Activated CD4-positive, alpha-beta T cell treated with anti-CD3 and anti-CD28 coated beads for 36 hours (primary cell): ENCODE data around the gene AHNAK2. TPM values are rescaled to one million over a fixed set of nuclear protein-coding genes. Genes with fewer than 3 reads are reported as not detected.
"Not testable (repeated sequence)": the region's sequence is repeated elsewhere in the genome, so short reads cannot be mapped to it uniquely, and the experiment has no call there.

Source experiments
- ATAC-seq: fragments of 200-7000 bp; cut with Tn5 transposase; one replicate; pipeline ENCODE4 v1.10.0; 2021; ENCODE audit warnings: mild to moderate bottlenecking, moderate library complexity
- CTCF ChIA-PET: fragments of 350-600 bp; sonication (Branson Sonifier 250); formaldehyde crosslinking; loops from one replicate; lab custom pipeline; 2021; ENCODE audit warnings: antibody characterized with exemption; lab: Charles Lee
- POLR2A ChIA-PET: fragments of 350-600 bp; sonication (Branson Sonifier 250); formaldehyde crosslinking; loops from one replicate; lab custom pipeline; 2021; ENCODE audit warnings: antibody characterized with exemption, inconsistent platforms; lab: Charles Lee
- DNase-seq: peaks from one replicate; pipeline ENCODE4 v3.0.0-alpha.2; 2020
- H3K27ac Mint-ChIP-seq: one replicate; pipeline ENCODE4 v1.8.0; 2021; ENCODE audit warnings: mixed read lengths
- H3K27me3 Mint-ChIP-seq: one replicate; pipeline ENCODE4 v1.8.0; 2021; ENCODE audit warnings: mixed read lengths
- H3K36me3 Mint-ChIP-seq: one replicate; pipeline ENCODE4 v1.8.0; 2021; ENCODE audit warnings: low read depth, mixed read lengths
- H3K4me1 Mint-ChIP-seq: one replicate; pipeline ENCODE4 v1.8.0; 2021; ENCODE audit warnings: mixed read lengths
- H3K4me3 Mint-ChIP-seq: one replicate; pipeline ENCODE4 v1.8.0; 2021; ENCODE audit warnings: mild to moderate bottlenecking, moderate library complexity, mixed read lengths
- H3K9me3 Mint-ChIP-seq: one replicate; pipeline ENCODE4 v1.8.0; 2021; ENCODE audit warnings: low read depth, mixed read lengths
- intact Hi-C, 2 experiments: fragments of 100-400 bp; cut with DNase I in 1 of 2; cut with micrococcal nuclease in 1 of 2; formaldehyde crosslinking; loops; one replicate each; pipeline versions ENCODE4 v1.14.2 to v1.15.1; 2022 to 2024; cut with DNase I, micrococcal nuclease
- total RNA-seq, 2 experiments: library from RNA; stranded (reverse); gene quantifications; one replicate each; pipeline ENCODE4 v1.2.3, GENCODE V29; 2021

The AHNAK2 gene
- total RNA-seq, 2 experiments from 2014 or later = 0.07 to 0.11 TPM

DNA sequence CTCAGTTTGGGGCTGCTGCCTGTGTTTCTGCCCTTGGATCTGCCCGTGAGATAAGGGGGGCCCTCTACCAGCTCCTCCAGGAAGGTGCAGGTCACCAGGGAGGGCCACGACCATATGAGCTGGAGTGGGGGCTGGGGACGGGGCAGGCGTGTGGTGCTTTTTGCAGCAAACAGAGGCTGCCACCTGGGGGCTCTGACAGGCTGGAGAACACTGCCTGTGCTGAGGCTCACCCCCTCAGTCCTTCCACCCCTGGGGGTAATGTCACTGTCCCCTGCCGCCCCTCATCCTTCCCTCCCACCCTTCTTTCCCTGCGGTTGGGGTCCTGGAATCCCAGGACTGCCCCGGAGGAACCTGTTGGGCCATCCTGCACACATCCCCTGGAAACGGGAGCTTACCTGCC, 50.3 kb downstream of the AHNAK2 start:
- intact Hi-C loops = no loop called here
- ChIA-PET POLR2A (no interaction called here), CTCF (no interaction called here)
- Mint-ChIP-seq H3K27me3 (no peaks in the 10 kb centered on the region), H3K4me3 (no peak overlapping the region), H3K4me1 (peaks cover 2% of the 10 kb centered on the region), H3K27ac (no peak overlapping the region), H3K36me3 (no peaks in the 10 kb centered on the region), H3K9me3 (peaks cover 2% of the 10 kb centered on the region)
- DNase-seq = no peak
- ATAC-seq = no peak

DNA sequence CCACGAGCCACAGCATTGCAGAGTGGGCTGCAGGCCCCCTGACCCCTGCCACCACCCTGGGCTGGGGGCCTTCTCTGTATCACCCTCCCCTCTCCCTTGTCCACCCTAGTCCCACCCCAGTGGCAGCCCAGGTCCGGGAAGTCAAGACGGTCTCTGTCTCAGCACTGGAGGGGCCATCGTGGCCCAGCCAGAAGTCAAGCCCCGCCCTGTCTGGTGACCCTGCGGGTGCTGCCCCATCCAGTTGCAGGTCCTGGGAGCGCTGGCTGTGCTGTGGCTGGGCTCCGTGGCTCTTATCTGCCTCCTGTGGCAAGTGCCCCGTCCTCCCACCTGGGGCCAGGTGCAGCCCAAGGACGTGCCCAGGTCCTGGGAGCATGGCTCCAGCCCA, 50.8 kb downstream of the AHNAK2 start:
- H3K4me3 Mint-ChIP-seq = no peak overlapping the region
- CTCF ChIA-PET = no interaction called here
- POLR2A ChIA-PET = no interaction called here
- H3K27ac Mint-ChIP-seq = no peak overlapping the region
- no peaks in the 10 kb centered on the region for H3K27me3 Mint-ChIP-seq
- H3K9me3 Mint-ChIP-seq = peaks cover 2% of the 10 kb centered on the region
- intact Hi-C loops = no loop called here
- DNase-seq (no peak), ATAC-seq (no peak)
- H3K4me1 Mint-ChIP-seq = peaks cover 2% of the 10 kb centered on the region
- no peaks in the 10 kb centered on the region for H3K36me3 Mint-ChIP-seq

DNA sequence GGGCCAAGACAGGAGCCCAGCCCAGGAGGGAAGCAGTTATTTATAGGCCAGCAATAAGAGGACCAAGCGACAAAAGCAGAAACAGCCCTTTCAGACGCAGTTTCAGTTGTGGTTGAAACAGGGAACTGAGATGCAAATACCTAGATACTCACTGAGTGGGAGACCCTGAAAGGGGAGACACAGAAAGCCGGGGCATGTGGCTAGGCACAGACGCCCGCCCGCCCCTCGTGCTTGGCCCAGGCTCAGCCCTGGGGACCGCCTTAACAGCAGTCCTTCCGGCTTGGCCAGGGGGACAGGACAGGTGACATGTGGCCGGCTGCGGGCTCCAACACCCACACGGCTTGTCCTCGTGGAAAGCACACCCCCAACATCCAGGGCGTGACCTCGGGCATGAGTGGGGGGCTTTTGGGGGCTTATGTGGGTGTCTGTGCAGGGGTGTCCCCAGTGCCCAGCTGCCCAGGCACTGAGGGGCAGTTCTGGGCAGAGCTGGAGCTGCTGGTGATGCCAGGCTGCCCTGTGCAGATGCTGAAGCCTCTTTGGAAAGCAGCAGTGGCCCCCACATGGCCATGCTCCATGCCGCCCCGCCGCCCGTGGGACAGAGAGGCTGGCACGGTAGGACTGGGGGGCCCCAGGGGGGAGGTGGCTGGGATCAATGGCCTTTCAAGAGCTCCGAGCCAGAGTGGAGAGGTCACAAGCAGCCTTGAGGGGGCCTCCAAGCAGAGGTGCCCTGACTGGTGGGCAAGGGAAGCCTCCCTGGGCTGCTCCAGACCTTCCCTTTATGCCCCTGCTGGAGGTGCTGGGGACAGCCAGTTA, 51.3 kb downstream of the AHNAK2 start:
- no peaks in the 10 kb centered on the region for H3K36me3 Mint-ChIP-seq
- intact Hi-C loops = no loop called here
- H3K4me3 Mint-ChIP-seq = no peak overlapping the region
- ChIA-PET POLR2A (no interaction called here), CTCF (no interaction called here)
- peaks cover 2% of the 10 kb centered on the region for H3K9me3 Mint-ChIP-seq
- DNase-seq (no peak), ATAC-seq (peak; percentile 36)
- peaks cover 2% of the 10 kb centered on the region for H3K4me1 Mint-ChIP-seq
- H3K27me3 Mint-ChIP-seq = no peaks in the 10 kb centered on the region
- H3K27ac Mint-ChIP-seq = no peak overlapping the region

DNA sequence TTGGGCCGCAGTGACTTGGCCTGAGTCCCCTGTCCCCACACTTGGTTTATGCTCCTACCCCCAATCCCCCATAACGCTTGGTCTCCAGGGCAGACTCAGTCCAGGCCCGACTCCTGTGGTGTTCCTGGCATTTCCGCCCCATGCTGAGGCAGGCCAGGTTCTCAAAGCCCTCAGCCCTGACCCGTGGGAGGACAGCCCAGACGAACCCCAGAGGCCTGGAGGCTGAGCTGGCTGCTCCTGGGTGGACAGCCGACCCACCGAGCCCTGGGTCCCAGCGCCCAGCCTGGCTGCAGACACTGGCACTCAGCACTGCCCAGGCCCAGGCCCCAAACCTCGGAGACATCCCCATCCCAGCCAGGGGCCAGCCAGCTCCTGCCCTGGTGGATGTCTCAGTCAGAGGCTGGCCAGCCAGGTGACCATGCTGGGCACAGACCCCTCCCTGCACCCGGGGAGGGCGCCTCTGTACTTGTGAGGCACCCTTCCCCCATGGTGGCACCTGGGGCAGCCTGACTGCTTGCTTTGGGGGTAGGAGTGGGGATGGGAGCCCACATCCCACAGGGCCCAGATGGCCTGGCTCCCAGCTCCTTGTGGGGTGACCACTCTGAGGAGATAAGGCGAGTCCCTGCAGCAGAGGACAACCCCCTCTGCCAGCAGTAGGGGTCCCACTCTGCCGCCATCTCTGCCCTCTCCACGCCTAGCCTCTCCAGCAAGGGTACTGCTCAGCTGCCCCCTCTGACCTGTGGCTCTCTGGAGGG, 52.1 kb downstream of the AHNAK2 start:
- no peaks in the 10 kb centered on the region for H3K36me3 Mint-ChIP-seq
- CTCF ChIA-PET = no interaction called here

DNA sequence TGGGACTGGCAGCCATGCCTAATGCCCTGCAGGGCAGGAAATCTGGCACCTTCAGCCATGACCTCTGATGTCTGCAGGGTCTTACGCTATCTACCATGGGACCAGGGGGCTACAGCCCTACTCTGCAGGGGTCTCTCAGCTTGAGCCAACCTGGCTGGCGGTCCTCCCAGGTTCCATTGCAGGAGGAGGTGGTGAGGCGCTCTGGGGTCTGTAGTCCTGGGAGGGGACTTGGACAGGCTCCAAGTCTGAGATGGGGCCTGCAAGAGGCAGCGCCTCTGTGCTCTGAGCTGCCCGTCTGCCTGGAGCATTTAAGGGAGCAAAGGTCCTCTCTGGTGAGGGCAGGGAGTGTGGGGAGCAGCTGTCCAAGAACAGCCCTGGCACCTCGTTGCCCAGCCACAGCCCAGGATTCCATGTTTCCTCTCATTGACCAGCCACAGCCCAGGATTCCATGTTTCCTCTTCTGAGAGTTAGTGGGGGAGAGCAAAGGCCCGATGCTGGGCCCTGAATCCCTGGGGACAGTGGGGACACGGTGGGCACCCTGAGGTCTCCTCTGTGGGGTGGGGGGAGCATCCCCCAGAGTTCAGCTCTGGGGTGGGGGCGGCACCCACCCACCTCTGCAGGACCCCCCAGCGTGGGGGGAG, 52.8 kb downstream of the AHNAK2 start:
- no peaks in the 10 kb centered on the region for H3K36me3 Mint-ChIP-seq
- no peak overlapping the region for H3K4me3 Mint-ChIP-seq
- H3K27ac Mint-ChIP-seq = no peak overlapping the region
- intact Hi-C loops = no loop called here
- ChIA-PET POLR2A (no interaction called here), CTCF (no interaction called here)
- H3K4me1 Mint-ChIP-seq = peaks cover 2% of the 10 kb centered on the region
- peaks cover 2% of the 10 kb centered on the region for H3K9me3 Mint-ChIP-seq
- H3K27me3 Mint-ChIP-seq = no peaks in the 10 kb centered on the region
- DNase-seq (no peak), ATAC-seq (no peak)

More for the DNA sequence above, 52.1 kb downstream of the AHNAK2 start:
- Mint-ChIP-seq H3K4me1 (peaks cover 2% of the 10 kb centered on the region), H3K9me3 (peaks cover 2% of the 10 kb centered on the region), H3K27ac (no peak overlapping the region), H3K27me3 (no peaks in the 10 kb centered on the region), H3K4me3 (no peak overlapping the region)
- intact Hi-C loops = no loop called here
- DNase-seq = no peak
- POLR2A ChIA-PET = no interaction called here
- no peak for ATAC-seq

DNA sequence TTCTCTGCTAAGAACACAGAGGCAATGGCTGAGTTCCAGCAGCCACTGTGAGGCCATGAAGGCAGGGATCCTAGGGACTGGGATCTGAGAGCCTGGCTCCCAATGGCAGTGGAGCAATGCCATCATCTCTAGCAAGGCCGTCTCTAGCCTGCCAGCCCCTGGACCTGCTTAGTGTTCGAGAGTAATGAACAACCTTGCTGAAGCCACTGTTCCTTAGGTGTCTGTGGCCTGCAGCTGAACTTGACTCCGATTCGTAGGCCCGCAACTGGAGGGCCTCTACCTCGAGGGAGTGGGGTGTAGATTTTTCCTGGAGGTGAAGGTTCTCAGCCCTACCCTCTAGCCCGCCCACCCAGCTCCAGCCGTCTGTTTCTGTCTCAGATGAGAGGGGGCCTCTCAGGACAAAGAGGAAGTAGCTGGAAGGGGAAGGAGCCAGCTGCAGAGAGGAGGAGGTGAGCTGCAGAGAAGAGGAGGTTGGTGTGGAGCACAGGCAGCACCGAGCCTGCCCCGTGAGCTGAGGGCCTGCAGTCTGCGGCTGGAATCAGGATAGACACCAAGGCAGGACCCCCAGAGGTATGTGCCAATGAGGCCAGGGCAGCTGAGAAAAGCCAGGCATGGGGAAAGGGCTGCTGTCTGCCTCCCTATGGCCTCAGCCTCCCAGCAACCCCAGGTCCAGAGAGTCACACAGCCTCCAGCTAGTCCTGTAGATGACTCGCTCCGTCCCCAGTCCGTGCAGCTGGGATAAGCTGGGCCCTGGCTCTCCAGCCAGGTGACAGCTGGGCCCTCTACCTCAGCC, 53.6 kb downstream of the AHNAK2 start, which contains the start of gene PLD4:
TSS of gene PLD4 (plus strand) at position 459 of the 793 bp plus-strand sequence. CDS start 2,262 bp downstream, outside the sequence.
- POLR2A ChIA-PET = no interaction called here
- CTCF ChIA-PET = no interaction called here

DNA sequence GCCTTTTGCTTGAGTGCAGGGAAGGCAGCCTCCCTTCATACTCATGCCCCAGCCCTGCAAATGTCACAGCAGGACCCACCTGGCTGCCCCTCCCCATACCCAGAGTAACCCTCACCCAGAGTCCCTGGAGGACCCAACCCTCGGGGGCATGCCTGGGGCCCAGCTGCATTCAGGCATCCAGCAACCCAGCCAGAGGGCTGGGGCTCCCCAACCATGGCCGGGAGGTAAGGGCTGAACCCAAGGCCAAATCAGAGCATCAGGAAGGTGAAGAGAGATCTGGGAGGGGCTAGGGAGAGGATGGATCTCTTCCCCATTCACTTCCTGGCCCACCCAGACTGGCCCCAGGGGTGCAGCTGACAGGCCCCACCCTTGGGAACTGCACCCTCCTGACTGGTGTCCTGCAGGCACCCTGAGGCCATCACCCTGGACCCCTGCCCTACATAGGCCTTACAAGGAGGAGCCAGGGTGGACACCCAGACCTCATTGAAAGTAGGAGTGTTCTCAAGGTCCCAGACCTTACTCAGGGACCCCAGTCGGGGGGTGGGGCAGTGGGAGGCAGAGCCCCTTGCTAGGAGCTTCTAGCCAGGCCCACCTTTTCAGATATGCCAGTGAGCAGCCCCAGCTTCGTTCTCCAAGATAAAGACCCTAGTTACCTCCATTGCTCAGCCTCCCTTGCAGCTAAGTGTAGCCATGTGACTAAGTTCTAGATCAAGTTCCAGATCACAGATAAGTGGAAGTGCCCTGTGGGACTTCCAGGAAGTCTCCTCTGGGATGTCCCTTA, 54.3 kb downstream of the AHNAK2 start:
- ATAC-seq = no peak
- H3K9me3 Mint-ChIP-seq = peaks cover 2% of the 10 kb centered on the region
- ChIA-PET POLR2A (no interaction called here), CTCF (no interaction called here)
- intact Hi-C loops = no loop called here
- peaks cover 2% of the 10 kb centered on the region for H3K4me1 Mint-ChIP-seq
- no peak for DNase-seq
- H3K27me3 Mint-ChIP-seq = peaks cover 3% of the 10 kb centered on the region
- no peak overlapping the region for H3K27ac Mint-ChIP-seq
- no peak overlapping the region for H3K4me3 Mint-ChIP-seq
- H3K36me3 Mint-ChIP-seq = no peaks in the 10 kb centered on the region

More for the DNA sequence above, 53.6 kb downstream of the AHNAK2 start, which contains the start of gene PLD4:
- no peak within 1 kb of the TSS for H3K4me3 Mint-ChIP-seq
- no peak for ATAC-seq
- no peak for DNase-seq
- H3K9me3 Mint-ChIP-seq = peaks cover 2% of the 10 kb centered on the region
- no peak within 1 kb of the TSS for H3K27ac Mint-ChIP-seq
- peaks cover 2% of the 10 kb centered on the region for H3K4me1 Mint-ChIP-seq
- intact Hi-C loops = no loop called here
- H3K36me3 Mint-ChIP-seq = no peaks in the 10 kb centered on the region
- no peaks in the 10 kb centered on the region for H3K27me3 Mint-ChIP-seq

DNA sequence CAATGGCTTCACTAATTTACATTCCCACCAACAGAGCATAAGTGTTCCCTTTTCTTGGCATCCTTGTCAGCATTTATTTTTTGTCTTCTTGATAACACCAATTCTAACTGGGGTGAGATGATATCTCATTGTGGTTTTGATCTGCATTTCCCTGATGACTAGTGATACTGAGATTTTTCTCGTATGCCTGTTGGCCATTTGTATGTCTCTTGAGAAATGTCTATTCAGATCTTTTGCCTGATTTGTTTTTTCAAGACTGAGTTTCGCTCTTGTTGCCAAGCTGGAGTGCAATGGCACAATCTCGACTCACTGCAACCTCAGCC, 58.2 kb downstream of the AHNAK2 start:
- H3K27ac Mint-ChIP-seq = no peak overlapping the region
- H3K9me3 Mint-ChIP-seq = peaks cover 2% of the 10 kb centered on the region
- DNase-seq = no peak
- ATAC-seq = no peak
- H3K27me3 Mint-ChIP-seq = peaks cover 5% of the 10 kb centered on the region
- intact Hi-C loops = no loop called here
- no peaks in the 10 kb centered on the region for H3K4me1 Mint-ChIP-seq
- POLR2A ChIA-PET = no interaction called here
- H3K36me3 Mint-ChIP-seq = no peaks in the 10 kb centered on the region
- CTCF ChIA-PET = no interaction called here
- no peak overlapping the region for H3K4me3 Mint-ChIP-seq

DNA sequence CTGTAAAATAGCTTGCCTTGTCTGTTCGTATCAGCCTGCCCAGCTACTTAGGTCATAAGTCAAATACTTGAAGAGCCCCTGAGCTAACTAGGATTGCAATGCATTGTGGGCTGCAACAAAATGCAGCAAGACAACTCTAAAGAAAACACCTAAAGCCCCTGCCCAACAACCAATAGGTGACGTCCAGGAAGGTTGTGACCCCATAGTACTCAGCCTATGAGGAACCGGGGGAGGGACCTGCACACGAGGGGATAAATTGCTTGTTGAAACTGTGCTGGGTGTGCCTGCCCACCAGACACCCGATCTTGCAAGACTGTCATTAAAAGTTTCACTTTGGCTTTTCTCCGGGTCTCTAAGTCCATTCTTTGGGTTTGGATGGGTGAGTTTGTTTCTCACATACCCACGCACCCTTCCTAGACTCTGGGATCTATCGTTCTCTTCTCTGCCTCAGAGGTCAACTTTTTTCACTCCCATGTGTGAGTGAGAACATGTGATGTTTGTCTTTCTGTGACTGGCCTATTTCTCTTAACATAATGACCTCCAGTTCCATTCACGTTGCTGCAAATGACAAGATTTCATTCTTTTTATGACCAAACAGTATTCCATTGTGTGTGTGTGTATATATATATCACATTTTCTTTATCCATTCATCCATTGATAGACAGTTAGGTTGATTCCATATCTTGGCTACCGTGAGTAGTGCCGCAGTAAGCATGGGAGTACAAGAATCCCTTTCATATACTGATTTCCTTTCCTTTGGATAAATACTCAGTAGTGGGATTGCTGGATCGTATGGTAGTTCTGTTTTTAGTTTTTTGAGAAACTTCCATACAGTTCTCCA, 58.8 kb downstream of the AHNAK2 start:
- intact Hi-C loops, ATAC-seq, H3K36me3 Mint-ChIP-seq, H3K27ac Mint-ChIP-seq, H3K4me1 Mint-ChIP-seq, CTCF ChIA-PET, H3K9me3 Mint-ChIP-seq, H3K27me3 Mint-ChIP-seq, POLR2A ChIA-PET, DNase-seq, H3K4me3 Mint-ChIP-seq: not testable (repeated sequence)

DNA sequence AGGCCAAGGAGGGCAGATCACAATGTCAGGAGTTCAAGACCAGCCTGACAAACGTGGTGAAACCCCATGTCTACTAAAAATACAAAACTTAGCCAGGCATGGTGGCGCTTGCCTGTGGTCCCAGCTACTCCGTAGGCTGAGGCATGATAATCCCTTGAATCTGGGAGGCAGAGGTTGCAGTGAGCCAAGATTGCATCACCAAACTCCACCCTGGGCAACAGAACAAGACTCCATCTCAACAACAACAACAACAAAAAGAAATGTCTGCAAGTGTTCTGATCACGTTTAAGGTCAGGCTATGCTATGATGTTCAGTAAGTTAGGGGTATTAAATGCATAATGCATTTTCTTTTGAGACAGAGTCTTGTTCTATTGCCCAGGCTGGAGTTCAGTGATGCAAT, 60.2 kb downstream of the AHNAK2 start:
- CTCF ChIA-PET = no interaction called here
- intact Hi-C loops = no loop called here
- H3K27me3 Mint-ChIP-seq = peaks cover 12% of the 10 kb centered on the region

More for the DNA sequence above, 60.2 kb downstream of the AHNAK2 start:
- H3K27ac Mint-ChIP-seq = no peak overlapping the region
- H3K4me1 Mint-ChIP-seq = no peaks in the 10 kb centered on the region
- ATAC-seq = no peak
- H3K4me3 Mint-ChIP-seq = no peak overlapping the region
- no peaks in the 10 kb centered on the region for H3K36me3 Mint-ChIP-seq
- POLR2A ChIA-PET = interaction anchor here (0.7 kb wide), 1 partner anchor 276 kb away, joined by 3 read pairs; no protein-coding TSS in a partner anchor
- no peaks in the 10 kb centered on the region for H3K9me3 Mint-ChIP-seq
- no peak for DNase-seq
